GM12892 (cell line): ENCODE data around the gene MARCHF10.

Source experiments
- POLR2AphosphoS5 ChIP-seq: IDR thresholded peaks from 2 replicates; pipeline ENCODE4 v1.6.1; 2011; ENCODE audit warnings: low read depth, low read length, control low read depth
- TAF1 ChIP-seq: IDR thresholded peaks from 2 replicates; pipeline ENCODE4 v1.6.1; 2011; ENCODE audit warnings: low read depth, mild to moderate bottlenecking, control low read depth, low read length, borderline replicate concordance

DNA sequence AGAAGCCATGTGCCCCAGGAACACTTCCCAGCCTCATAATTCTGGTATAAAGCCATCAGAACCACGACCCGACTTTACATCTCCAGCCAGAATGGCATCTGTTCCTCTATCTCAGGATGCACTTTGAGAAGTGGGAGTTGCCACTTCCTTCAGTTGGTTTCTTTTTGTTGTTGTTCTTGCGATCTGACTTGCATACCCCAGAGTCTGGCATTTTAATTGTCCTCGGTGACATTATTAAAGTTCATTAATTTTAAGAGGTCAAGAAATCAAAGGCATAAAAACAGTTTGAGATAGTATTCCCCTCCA is 13.5 kb downstream of the MARCHF10 start:
- TF ChIP-seq TAF1 (no peak), POLR2AphosphoS5 (no peak)
